Hypothalamus (tissue), 51 donors: ENCODE data around the gene STYK1.
A peak's percentile ranks its signal among the peaks of the same experiment; 100 is the strongest.
"Not testable (repeated sequence)": the region's sequence is repeated elsewhere in the genome, so short reads cannot be mapped to it uniquely, and the experiment has no call there.

Source experiments
- DNase-seq, 51 donors: peaks; one replicate each; lab custom pipeline; 2025; lab: John Stamatoyannopoulos, UW

The STYK1 gene

GRCh38 chr12:10624605-10625004, 49.2 kb downstream of the STYK1 start:
- DNase-seq: no peak

- DNase-seq: no peak
These were observed 50.7 kb downstream of the STYK1 start for GRCh38 chr12:10623131-10623530.

- DNase-seq: no peak
These were observed 52.6 kb downstream of the STYK1 start for GRCh38 chr12:10621278-10621677.

GRCh38 chr12:10620078-10620779, 53.6 kb downstream of the STYK1 start:
- DNase-seq: no peak

GRCh38 chr12:10618338-10618987, 55.4 kb downstream of the STYK1 start:
- no peak for DNase-seq

- no peak for DNase-seq
These were observed 56.0 kb downstream of the STYK1 start for GRCh38 chr12:10617863-10618262.

GRCh38 chr12:10615532-10615931, 58.3 kb downstream of the STYK1 start:
- no peak for DNase-seq

GRCh38 chr12:10614056-10614370, 59.8 kb downstream of the STYK1 start:
- DNase-seq: no peak

- peak; percentile 60 to 94 (median 85) for DNase-seq
These were observed 60.4 kb downstream of the STYK1 start, which contains the start of gene MAGOHB for GRCh38 chr12:10613349-10614055. MAGOHB (minus strand) TSS chr12:10613609; CDS start chr12:10613532, 77 bp downstream.

- peak in 1 of 51 donors; percentile 46 for DNase-seq
These were observed 60.9 kb downstream of the STYK1 start for GRCh38 chr12:10612984-10613348.

- DNase-seq: peak in 1 of 51 donors; percentile 3
These were observed 61.7 kb downstream of the STYK1 start for GRCh38 chr12:10612110-10612509.

- DNase-seq: not testable (repeated sequence)
These were observed 62.6 kb downstream of the STYK1 start for GRCh38 chr12:10611258-10611657.

- no peak for DNase-seq
These were observed 63.7 kb downstream of the STYK1 start for GRCh38 chr12:10610188-10610587.

GRCh38 chr12:10607885-10608458, 65.9 kb downstream of the STYK1 start:
- no peak for DNase-seq

GRCh38 chr12:10601860-10602259, 72.0 kb downstream of the STYK1 start:
- no peak for DNase-seq

- no peak for DNase-seq
These were observed 72.9 kb downstream of the STYK1 start for GRCh38 chr12:10600988-10601387.

GRCh38 chr12:10595881-10596280, 78.0 kb downstream of the STYK1 start:
- no peak for DNase-seq

- no peak for DNase-seq
These were observed 82.9 kb downstream of the STYK1 start for GRCh38 chr12:10590966-10591365.

- DNase-seq: no peak
These were observed 89.4 kb downstream of the STYK1 start for GRCh38 chr12:10584415-10584814.

GRCh38 chr12:10582704-10583103, 91.1 kb downstream of the STYK1 start:
- no peak for DNase-seq

- not testable (repeated sequence) for DNase-seq
These were observed 91.7 kb downstream of the STYK1 start for GRCh38 chr12:10582133-10582532.

GRCh38 chr12:10574307-10574706, 99.5 kb downstream of the STYK1 start:
- DNase-seq: no peak
